Inflammatory macrophage (primary cell): ENCODE measurements around the gene C1QTNF6.

Experiments used
- DNase-seq, 2 donors: peaks; one replicate each; pipeline ENCODE4 v3.0.0-alpha.2; 2020 to 2022

C1QTNF6 gene

DNA sequence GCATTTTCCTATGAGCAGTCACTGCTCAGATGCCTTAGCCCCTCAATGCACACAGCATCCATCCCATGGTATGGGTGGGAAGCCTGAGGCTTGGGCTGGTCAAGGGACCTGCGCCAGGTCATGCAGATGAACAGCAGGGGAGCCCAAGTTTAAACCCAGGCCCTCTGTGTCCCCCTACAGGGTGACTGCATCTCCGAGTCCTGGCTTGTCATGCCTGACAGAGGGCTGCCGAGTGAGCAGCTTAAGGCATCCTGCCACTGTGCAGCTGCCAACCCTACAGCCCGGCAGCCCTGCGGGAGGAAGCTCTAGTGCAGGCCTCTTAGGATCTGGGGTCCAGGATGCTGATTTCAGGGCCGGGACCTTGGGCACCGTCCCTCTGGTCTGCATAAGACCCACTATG, 48.3 kb downstream of the C1QTNF6 start:
- no peak for DNase-seq

DNA sequence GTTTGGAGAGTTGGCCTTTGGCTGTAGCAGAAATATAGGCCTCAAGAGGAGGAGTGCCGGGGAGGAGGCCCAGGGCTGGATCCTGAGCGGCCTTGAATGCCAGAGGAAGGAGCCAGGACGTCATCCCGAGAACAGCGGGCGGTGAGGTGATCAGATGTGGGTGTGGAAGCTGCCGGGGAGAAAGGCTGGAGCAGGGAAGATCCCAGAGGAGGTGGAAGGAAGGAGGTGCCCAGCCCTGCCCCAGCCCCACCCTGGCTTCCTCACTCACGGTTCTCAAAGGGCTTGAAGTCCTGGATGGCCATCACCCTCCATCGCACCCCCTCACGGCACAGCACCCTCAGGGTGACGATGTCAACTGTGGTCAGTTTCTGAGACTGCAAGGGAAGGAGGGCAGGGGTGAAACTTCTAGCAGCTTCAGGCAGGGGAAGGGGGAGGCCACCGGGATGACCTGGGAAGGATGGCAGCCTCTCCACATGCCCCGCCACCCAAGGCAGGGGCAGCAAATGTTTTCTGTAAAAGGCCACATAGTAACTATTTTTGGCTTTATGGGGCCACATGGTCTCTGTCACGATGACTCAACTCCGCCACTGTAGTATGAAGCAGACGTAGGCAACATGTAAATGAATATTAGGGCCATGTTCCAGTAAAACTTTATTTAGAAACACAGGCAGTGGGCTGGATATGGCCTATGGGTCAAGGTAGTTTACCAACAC, 49.0 kb downstream of the C1QTNF6 start:
- no peak for DNase-seq

DNA sequence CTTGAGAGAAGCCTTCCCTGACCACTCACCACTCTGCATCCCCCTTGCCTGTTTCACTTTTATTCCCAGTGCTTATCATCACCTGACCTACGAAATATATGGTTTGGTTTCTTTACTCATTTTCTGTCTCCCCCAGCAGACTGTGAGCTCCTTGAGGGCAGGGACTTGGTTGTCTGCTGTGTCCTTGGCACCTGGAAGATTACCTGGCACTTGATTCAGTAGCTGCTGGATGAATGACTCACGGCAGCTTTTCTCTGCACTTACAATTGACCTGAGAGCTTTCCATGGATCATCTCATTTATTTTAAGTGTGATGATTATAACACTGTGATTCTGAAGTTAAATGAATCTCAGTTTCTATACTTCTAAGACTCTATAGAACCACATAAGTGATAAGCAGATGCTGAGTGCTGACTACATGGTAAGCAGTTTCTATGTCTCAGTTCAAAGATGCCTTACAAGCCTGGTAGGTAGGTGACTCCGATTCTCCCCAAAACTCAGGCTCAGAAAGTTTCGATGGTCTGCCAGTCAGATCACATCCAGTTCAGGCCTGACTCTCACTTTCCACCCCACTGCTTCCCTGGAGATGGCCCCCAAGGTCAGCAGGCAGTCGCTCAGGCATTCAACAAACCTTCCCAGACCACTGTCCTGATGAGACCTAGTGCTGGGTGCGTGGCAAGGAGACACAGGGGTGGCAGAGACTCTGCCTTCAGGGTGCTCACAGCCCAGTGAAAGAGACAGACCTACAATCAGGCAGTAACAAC, 50.0 kb downstream of the C1QTNF6 start:
- DNase-seq, result no peak

DNA sequence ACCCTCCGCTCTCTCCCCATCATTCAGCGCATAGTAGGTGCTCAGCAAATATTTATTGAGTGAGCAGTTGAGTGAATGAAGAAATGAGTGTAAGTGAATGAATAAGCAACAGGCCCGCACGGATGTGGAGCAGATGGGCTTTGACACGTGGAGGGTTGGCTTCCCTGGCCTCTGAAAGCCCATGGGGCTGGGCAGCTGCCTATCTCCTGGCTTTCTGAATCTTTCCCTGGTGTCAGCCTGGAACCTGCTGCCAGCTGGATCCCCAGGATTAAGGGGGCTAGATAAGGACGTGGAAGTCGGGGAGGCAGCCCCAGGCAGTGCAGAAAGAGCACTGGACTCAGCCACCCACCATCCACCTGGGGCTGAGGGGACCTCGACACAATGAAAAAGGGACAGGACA, 50.9 kb downstream of the C1QTNF6 start:
- no peak for DNase-seq

DNA sequence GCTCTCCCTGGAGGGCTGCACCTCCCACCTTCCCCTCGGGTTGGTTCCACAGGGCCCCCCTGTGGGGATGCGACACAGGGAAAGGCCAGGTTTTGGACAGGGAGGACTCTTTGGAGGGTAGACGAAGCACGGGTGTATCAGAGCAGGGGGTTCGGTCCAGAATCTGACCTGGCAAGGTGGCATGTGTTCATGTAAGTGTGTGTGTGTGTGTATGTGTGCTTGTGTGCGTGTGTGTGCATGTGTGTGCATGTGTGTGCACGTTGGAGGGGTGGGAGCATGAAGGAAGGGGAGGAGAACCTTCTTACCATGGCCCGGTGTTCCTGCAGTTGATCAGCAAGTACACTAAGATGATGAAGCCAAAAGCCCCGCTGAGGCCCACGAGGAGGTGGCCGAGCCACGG, 53.0 kb downstream of the C1QTNF6 start:
- DNase-seq, result no peak

DNA sequence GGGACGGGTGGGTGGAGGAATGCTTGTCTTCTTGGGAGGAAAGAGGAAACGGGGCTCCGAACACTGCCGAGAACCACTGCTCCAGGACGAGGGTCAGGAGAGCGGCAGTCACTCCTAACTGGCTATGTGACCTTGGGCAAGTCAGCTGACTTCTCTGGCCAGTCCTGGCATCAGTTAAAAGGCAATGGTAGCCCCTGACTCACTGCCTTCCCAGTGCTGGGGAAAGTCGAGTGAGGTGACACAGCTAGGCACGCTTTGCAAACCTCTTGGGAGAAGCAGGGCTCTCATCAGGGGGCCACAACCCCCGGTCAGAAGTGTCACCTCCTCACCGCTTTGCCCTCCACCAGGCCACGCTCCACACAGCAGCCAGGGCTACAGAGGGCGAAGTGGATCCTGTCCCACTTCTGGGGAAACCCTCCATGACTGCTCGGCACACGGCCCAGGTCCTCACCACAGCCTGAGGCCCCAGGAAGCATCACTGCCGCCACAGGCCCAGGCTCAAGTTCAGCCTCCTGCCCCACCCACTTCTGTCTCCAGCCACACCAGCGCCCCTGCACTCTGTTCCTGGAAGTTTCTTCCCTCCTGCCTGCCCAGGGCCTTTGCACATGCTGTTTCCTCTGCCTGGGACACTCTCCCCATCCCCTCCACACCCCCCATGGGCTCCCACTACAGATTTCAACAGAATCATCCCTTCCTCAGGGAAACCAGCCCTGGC, 54.6 kb downstream of the C1QTNF6 start:
- peak in 1 of 2 donors; percentile 10 for DNase-seq

DNA sequence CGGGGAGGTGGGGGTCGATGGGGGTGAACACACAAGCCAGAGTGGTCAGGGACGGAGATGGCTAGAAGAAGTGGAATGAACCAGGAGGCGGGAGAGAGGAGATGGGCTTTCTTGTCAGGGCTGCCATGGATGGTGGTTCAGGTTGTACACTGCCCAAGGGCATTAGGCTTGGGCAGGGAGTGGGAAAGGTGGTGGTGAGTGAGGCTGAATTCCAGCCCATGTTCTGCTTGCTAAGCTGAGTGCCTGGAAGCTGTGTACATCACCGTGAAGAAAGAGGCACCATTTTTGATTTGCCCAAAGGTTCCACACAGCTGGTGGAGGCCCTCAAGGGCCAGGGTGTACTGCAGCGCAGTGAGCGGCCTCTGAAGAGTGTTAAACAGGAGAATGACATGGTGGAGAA, 55.3 kb downstream of the C1QTNF6 start:
- DNase-seq, result no peak
